Stimulated activated CD8-positive, alpha-beta memory T cell treated with anti-CD3 and anti-CD28 coated beads, Interleukin-7, amount 100 ng/mL, for 1 hour (primary cell): ENCODE measurements around the gene DNHD1.

ENCODE experiments used
- DNase-seq, 2 donors: peaks; one replicate each; pipeline ENCODE4 v3.0.0-alpha.2; 2020; ENCODE audit warnings: low read depth in 2 of 2

Gene DNHD1

GRCh38 chr11:6531267-6531752 lies 34.2 kb downstream of the DNHD1 start:
- DNase-seq, result no peak

- DNase-seq, result no peak
Measured at GRCh38 chr11:6538456-6538855, 41.4 kb downstream of the DNHD1 start.

GRCh38 chr11:6538945-6539344 lies 41.9 kb downstream of the DNHD1 start:
- no peak for DNase-seq

GRCh38 chr11:6539748-6540268 lies 42.7 kb downstream of the DNHD1 start:
- no peak for DNase-seq

- no peak for DNase-seq
Measured at GRCh38 chr11:6541356-6541755, 44.3 kb downstream of the DNHD1 start.

GRCh38 chr11:6542727-6543126 lies 45.6 kb downstream of the DNHD1 start:
- no peak for DNase-seq

GRCh38 chr11:6544921-6545850 lies 48.1 kb downstream of the DNHD1 start:
- DNase-seq, result no peak

- DNase-seq, result no peak
Measured at GRCh38 chr11:6545917-6546605, 49.0 kb downstream of the DNHD1 start.

GRCh38 chr11:6546735-6547134 lies 49.7 kb downstream of the DNHD1 start:
- no peak for DNase-seq

GRCh38 chr11:6547177-6547576 lies 50.1 kb downstream of the DNHD1 start:
- no peak for DNase-seq

- no peak for DNase-seq
Measured at GRCh38 chr11:6548121-6548520, 51.0 kb downstream of the DNHD1 start.

- DNase-seq, result no peak
Measured at GRCh38 chr11:6548641-6549040, 51.6 kb downstream of the DNHD1 start.

- no peak for DNase-seq
Measured at GRCh38 chr11:6553634-6554033, 56.6 kb downstream of the DNHD1 start.

GRCh38 chr11:6554828-6555706 lies 58.0 kb downstream of the DNHD1 start:
- no peak for DNase-seq

GRCh38 chr11:6556139-6556949 lies 59.3 kb downstream of the DNHD1 start:
- DNase-seq, result no peak

- no peak for DNase-seq
Measured at GRCh38 chr11:6557063-6557462, 60.0 kb downstream of the DNHD1 start.

GRCh38 chr11:6557761-6558674 lies 60.9 kb downstream of the DNHD1 start:
- DNase-seq, result no peak

- no peak for DNase-seq
Measured at GRCh38 chr11:6559369-6559768, 62.3 kb downstream of the DNHD1 start.

GRCh38 chr11:6561288-6561687 lies 64.2 kb downstream of the DNHD1 start:
- DNase-seq, result no peak
